Sigmoid colon (tissue), 4 donors: ENCODE data around the gene SVEP1.

Experiments used
- CTCF ChIP-seq, 4 experiments: fragments of 450-650 bp in 3 of 4; fragments of 200-600 bp in 1 of 4; IDR thresholded peaks; one replicate each; pipeline ENCODE4 v1.5.1; 2016 to 2019; ENCODE audit warnings: antibody characterized with exemption in 4 of 4, mild to moderate bottlenecking in 3 of 4, moderate library complexity in 2 of 4
- EP300 ChIP-seq, 4 donors: sonication (generic); formaldehyde crosslinking; IDR thresholded peaks; one replicate each; pipeline ENCODE4 v1.6.1; 2017; ENCODE audit warnings: antibody characterized with exemption in 4 of 4
- POLR2A ChIP-seq, 2 donors: fragments of 450-650 bp; IDR thresholded peaks; one replicate each; pipeline ENCODE4 v1.6.1; 2016; ENCODE audit warnings: antibody characterized with exemption in 2 of 2, mild to moderate bottlenecking in 2 of 2, moderate library complexity in 2 of 2
- POLR2AphosphoS5 ChIP-seq, 4 donors: sonication (generic); formaldehyde crosslinking; IDR thresholded peaks; one replicate each; pipeline ENCODE4 v1.6.1; 2017; ENCODE audit warnings: antibody characterized with exemption in 4 of 4

- TF ChIP-seq POLR2A (IDR thresholded peaks at IDR 0.05) (no peak), CTCF (IDR thresholded peaks at IDR 0.05) (no peak), POLR2AphosphoS5 (IDR thresholded peaks at IDR 0.05) (no peak), EP300 (IDR thresholded peaks at IDR 0.05) (no peak)
Measured at GRCh38 chr9:110499608-110500007, 79.9 kb downstream of the SVEP1 start.
